C1 segment of cervical spinal cord (tissue), 14 donors: ENCODE results near the gene ORAI3.
A peak's percentile ranks its signal among the peaks of the same experiment; 100 is the strongest.
"Not testable (repeated sequence)": the region's sequence is repeated elsewhere in the genome, so short reads cannot be mapped to it uniquely, and the experiment has no call there.

Experiments used
- DNase-seq, 14 donors: peaks; one replicate each; lab custom pipeline; 2025; lab: John Stamatoyannopoulos, UW

Gene ORAI3

DNA sequence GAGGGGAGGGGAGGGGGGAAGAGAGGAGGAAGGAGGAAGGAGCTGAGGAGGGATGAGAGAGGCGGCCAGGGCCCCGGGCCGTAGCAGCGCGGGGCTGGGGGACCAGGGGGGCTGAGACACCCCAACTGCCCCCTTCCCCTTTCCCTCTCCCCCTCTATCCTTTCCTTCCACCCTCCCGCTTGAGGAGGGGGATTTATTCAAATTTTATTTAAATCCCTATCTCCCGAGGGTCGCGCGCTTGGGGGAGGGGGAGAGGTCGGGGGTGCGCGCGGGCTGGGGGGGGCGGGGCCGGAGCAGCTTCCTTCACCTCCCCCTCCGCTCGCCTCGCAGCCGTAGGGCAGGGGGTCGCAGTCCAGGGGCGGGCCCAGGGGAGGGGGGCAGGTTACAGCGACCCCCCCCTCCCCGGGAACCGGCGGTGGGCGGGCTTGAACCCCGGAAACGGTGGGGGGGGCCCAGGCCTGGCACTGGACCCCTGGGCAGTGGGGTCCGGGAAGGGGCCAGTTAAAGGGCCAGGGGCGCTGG, 25.3 kb upstream of the ORAI3 start, which contains the start of gene FBXL19:
TSS of gene FBXL19 (plus strand) at position 19 of the 522 bp plus-strand sequence. CDS start 2,183 bp downstream, outside the sequence.
- no peak for DNase-seq

DNA sequence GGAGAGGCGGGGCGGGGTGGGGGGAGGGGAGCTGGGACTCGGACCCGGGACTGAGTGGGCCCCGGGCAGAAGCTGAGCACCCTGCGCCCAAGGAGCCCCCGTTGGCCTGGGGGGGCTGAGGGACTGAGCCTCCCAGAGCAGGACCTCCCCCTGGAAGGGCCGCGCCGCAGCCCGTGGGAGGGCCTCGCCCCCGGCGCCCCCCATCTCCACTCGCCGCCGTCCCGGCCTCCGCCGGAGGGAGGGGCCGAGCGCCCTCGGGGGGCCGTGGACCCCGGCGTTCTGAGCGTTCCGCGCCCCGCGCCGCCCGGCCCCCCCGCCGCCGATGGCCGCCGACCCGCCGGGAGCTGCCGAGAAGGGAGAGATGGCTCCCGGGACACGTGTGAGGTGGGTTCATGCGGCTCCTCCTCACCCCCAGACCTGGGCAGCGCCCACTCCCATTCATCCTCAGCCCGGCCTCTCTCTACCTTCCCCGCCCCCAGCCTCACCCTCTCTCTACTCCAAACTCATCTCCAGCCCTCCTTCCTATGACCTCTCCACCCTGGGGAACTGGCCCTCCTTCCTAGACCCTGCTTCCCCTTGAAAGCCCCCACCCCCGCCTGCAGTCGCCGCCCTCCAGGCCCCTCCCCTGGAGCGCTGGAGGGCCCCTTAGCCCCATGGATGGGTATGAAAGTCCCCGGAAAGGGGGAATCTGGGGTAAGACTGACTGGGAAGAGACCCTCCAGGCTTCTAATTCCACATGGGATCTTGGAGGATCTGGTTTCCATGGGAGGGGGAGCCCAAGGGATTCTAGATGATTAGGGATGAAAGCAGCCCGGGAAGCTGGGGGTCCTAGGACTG, 24.6 kb upstream of the ORAI3 start:
- DNase-seq = peak in 1 of 14 donors; percentile 11

DNA sequence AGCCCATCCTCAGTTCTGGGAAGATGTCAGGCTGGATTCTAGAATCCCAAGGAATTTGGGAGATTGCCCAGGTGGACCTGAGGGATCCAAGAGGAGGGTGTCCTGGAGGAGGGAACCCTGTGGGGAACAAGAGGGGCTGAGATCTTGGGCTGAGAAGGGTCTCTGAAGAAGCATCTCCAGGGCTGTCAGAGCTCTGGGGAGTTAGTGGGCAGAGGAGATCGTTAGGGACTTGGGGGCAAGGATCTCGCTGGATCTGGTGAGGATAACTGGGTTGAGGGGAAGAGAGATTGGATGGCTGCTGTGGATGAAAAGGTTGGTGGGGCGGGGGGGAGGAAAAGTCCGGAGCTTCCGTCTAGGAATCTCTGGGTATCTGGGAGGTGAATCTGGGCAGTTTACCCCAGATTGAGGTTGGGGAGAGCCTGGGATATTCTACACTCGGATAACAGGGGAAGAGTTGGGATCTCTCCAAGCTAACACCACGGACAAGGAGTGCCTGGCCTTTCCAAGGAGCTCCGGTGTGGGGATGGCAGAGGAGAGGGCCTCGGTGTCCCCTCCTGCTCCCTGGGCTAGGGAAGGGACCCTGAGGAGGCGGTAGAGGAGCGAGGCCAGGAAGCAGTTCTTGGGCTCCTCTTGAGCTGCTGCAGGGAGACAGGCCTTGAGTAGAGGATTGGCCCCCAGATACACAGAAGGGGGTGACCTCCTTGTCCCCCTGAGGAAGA, 23.8 kb upstream of the ORAI3 start:
- peak in 1 of 14 donors; percentile 14 for DNase-seq

DNA sequence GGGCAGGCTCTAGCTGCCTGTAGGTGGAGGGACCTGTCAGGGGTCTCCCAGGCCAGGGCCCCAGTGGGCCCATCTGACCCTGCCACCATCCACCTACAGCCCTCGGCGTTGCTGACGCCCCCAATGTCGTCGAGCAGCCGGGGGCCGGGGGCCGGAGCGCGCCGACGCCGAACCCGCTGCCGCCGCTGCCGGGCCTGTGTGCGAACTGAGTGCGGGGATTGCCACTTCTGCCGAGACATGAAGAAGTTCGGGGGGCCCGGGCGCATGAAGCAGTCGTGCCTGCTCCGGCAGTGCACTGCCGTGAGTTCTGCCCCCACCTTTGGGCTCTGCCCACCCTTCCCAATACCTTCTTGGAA, 23.3 kb upstream of the ORAI3 start:
- DNase-seq = no peak

DNA sequence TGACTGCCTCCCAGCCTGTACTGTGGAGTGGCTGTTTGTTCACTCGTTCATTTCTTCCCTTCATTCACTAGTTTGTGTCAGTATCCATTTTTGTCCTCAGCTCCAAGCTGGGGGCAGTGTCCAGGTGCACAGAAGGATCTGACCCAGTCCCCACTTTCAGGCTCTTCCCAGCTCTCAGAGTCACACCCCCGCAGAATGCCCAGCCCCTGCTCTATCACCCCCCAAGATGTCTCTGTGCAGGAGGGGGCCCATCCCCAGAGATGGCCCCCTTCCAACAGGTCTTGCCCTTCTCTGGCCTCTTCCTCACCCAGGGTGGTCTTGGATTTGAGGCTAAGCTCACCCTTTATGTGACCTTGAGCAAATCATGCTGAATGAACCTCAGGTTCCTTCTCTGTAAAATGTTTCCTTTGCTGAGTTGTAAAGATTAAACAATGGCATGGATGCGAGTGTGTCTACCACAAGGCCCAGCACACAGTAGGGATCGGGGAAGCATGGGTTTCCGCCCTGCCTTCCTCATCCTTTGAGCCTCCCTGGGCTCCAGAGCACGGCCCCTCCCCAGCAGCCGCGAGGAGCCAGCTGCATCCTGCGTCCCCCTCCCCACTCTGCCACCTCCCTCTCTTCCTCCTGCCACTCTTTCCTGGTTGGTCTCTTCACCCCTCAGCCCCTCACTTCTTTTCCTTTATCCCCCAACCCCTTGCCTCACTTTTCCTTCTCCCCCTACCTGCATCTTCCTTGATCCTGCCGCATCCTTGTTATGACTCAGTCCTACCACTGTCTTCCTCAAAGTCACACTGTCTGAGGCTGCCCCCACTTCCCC, 22.7 kb upstream of the ORAI3 start:
- DNase-seq = no peak

DNA sequence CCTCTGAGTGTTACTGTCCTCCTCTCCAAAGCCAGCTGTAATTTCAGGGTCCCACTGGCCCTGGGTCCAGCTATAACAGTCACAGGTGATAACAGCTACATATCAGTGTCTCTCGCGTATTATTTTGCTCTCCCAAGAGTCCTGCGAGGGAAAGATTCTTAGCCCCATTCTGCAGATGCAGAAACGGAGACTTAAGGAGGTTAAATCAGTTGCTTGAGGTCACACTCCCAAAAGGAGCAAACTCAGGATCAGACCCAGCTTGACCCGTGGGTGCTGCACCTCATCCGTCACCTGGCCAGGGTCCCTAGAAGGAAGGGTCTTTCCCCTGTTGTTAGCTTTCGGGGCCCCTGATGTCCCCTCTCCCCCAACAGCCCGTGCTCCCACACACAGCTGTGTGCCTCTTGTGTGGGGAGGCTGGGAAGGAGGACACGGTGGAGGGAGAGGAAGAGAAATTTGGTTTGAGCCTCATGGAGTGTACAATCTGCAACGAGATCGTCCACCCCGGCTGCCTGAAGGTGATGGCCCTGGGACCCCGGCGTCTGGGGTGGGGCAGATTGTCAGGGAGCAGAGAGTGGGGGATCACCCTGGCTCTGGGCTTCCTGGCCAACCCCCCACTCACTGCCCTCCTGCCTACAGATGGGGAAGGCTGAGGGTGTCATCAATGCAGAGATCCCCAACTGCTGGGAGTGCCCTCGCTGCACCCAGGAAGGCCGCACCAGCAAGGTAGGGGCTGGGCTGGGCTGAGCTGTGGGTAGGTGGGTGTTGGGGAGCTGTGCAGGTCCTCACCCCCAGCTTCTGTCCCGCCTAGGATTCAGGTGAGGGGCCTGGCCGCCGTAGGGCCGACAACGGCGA, 21.7 kb upstream of the ORAI3 start:
- no peak for DNase-seq

DNA sequence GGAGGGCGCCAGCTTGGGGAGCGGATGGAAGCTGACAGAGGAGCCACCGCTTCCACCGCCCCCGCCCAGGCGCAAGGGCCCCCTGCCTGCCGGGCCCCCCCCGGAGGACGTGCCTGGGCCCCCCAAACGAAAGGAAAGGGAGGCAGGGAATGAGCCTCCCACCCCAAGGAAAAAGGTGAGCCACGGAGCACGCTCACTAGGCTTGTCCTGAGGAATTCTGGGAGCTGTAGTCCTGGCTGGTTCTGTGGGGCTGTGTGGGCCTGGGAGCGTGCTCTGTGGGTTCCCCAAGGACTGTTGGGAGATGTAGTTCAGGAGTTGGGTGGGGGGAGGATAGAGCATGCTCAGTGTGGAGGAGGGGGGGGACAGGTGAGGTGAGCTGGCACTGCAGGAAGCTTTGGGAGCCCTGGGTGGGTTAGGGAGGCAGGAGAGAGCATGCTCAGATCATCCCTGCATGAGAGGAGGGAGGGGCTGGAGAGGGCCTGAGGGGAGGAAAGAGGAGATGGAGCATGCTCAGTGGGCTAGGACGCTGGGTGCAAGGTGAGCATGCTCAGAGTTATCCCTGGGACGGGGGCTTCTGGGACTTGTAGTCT, 21.0 kb upstream of the ORAI3 start:
- DNase-seq = peak in 11 of 14 donors; percentile 12 to 97 (median 52)

DNA sequence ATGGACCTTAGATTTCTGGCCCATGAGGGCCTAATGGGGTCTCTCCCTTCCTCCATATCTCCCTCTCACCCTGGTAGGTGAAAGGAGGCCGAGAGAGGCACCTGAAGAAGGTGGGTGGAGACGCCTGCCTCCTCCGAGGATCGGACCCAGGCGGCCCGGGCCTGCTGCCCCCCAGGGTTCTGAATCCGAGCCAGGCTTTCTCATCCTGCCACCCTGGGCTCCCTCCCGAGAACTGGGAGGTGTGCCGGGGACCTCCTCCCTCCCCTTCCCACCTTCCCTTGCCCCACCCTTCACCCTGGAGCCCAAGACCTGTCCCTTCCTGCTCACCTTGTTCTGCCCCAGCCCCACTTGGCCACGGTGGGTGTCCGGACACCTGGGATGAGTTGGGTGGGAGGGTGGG, 20.5 kb upstream of the ORAI3 start:
- DNase-seq = no peak

DNA sequence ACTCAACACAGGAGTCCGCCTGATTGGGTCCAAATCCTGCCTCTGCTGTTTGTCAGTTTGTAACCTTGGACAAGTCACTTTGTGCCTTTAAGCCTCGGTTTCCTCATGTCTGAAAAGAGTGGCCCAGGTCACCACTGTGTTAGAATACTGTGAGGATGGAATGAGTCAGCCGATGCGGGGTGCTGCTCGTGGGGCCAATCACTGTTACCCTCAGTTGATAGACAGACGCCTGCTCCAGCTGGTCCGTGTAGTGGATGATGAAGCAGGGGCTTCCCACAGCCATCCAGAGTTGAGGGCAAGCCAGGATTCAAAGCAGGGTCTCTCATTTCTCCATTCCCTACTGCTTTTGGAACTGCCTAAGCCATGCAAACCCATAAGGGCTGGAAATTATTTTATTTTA, 19.7 kb upstream of the ORAI3 start:
- no peak for DNase-seq

DNA sequence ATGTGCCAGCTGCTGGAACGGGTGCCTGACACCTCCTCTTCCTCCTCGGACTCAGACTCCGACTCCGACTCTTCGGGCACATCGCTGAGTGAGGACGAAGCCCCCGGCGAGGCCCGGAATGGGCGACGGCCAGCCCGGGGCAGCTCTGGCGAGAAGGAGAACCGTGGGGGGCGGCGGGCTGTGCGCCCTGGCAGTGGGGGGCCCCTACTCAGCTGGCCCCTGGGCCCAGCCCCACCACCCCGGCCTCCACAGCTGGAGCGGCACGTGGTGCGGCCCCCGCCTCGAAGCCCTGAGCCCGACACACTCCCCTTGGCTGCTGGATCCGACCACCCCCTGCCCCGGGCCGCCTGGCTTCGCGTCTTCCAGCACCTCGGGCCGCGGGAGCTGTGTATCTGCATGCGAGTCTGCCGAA, 18.7 kb upstream of the ORAI3 start:
- no peak for DNase-seq

DNA sequence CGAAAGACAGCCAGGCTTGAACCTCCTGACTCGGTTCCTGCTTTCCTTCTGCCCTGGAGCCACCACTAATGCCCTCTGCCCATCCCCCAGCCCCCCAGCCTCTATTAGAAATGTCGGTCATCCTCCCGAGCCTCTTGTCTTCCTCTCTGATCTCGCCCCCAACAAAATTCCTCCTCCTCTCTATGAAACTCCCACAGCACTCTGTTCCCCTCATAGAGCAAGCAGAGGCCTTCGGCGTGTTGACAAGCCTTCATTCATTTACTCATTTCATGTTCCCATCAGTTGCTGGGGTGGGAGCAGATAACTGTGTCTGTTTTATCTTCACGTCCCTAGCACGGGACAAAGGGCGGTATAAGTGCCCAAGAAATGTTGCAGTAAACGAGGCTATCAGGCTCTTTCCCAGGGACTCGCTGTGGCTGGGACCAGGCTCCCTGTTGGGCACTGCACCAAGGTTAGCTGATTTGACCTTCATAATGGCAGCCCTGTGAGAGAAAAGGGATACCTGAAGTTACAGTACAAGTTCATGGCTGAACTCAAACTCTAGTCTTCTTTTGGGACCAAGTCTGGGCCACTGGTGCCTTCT, 17.7 kb upstream of the ORAI3 start:
- DNase-seq = no peak

DNA sequence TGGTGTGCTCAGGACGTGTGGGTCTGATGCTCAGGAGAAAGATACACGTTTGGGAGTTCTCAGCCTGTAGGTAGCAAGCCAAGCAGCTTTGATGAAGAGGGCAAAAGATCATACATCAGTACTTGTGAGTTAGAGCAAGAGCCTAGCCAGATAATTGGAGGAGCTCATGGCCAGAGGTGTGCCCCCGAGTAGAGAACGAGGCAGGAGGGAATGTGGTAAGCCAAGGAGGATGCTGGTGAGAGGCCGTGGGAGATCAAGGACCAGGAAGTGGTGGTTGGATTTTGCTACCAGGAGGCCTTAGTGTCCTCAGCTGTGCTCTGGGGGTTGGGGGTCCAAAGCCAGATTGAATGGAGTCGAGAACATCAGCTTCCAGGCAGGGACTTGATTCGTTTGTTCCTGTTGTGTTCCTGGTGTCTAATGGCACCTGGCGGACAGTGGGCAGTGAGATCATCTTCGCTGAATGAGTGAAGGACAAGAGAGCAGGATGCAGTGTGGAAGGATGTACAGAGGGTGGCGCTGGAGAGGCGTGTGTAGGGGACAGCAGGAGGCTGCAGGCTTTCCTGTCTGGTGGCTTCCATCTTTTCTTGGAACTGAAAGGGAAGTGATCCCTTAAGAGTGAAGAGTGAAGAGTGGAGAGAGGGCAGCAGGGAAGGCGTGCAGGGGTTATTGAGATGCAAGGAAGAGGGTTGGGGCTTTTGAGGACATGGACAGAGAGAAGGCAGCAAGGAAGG, 13.9 kb upstream of the ORAI3 start:
- peak in 3 of 14 donors; percentile 5 to 7 (median 7) for DNase-seq

DNA sequence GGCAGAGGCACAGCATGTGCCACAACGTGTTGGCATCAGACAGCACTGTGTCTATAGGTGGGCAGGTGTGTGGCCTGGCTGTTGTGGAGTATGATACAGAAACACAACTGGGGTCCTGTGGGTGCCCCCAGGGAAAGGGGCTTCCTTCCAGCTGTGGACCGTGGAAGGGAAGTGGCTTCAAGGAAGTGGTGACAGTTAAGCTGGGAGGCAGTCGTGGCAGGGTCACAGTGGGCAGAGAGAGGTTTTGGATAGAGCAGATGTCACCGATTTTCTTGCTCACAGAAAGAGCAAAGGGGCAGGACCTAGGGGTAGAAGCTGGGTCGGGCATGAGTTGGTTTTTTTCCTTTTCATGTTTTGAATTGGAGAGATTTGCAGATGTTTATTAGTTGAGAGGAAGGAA, 11.2 kb upstream of the ORAI3 start:
- DNase-seq = no peak

DNA sequence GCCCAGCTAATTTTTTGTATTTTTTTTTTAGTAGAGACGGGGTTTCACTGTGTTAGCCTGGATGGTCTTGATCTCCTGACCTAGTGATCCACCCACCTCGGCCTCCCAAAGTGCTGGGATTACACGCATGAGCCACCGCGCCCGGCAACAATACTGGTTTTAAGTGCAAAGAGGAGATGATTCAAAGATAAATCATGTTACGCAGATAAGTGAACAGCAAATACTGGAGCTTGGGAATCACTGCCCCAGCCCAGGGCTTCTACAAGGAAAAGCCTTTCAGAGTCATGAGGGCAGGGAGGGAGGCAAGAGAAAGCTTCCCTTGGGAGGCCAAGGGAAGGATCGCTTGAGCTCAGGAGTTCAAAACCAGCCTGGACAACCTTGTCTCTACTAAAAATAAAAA, 9.3 kb upstream of the ORAI3 start:
- not testable (repeated sequence) for DNase-seq

DNA sequence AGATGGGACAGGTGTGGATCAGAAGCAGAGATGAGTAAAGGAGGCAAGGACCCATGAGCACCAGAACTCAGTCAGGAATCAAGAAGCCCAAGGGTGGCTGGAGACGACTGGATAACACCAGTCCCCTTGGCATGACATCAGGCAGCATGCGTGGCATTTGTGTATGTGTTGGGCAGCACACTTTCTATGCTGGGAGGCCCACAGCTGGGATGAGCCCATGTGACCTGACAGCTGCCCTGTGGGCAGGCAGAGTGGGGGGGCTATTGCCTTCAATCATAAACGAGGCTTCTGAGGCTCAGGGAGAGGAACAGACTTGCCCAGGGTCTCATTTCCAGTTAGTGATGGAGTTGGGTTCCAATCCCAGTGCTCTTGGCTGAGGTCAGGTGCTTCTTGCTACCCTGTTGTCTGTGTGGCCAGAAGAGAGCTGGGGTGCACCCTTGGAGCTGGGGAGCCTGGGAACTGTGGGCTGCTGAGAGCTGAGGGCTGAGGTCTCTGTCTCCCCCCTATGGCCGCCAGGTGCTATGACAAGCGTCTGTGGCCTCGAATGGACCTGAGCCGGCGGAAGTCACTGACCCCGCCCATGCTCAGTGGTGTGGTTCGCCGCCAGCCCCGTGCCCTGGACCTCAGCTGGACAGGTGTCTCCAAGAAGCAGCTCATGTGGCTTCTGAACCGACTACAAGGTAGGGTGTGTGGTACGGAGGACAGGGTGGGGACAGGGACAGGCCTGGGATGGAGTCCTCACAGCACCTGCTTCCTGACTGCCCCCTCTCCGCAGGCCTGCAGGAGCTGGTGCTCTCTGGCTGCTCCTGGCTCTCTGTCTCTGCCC, 7.1 kb upstream of the ORAI3 start:
- DNase-seq = peak in 9 of 14 donors; percentile 4 to 41 (median 25)

DNA sequence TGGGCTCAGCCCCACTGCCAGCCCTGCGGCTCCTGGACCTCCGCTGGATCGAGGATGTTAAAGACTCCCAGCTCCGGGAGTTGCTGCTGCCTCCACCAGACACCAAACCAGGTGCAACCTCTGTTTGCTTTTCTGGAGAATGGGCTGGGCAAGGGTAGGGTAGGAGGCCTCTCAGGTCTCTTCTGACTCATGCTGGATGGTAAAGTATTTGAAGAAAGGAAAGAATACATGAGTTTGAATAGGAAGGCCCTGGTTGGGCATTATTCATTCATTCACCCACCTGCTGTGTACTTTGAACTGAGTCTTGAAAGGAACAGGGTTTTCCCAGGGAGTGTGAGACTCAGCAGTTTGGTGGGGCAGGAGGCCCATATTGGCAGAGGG, 6.5 kb upstream of the ORAI3 start:
- no peak for DNase-seq

DNA sequence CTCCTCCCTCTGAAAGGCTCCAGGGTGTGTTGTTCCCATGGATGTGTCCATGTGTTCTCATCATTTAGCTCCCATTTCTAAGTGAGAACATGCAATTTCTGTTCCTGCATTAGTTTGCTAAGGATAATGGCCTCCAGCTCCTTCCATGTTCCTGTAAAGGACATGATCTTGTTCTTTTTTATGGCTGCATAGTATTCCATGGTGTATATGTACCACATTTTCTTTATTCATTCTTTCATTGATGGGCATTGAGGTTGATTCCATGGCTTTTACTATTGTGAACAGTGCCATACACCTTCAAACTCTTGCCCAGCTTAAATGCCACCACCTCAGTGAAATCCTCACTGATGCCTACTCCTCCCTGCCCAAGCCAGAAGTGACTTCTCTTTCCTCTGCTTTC, 4.5 kb upstream of the ORAI3 start:
- DNase-seq = no peak
